ENCODE measurements around the gene COL25A1. TPM values are rescaled to one million over a fixed set of nuclear protein-coding genes. Genes with fewer than 3 reads are reported as not detected.

The COL25A1 gene
- total RNA-seq, 1 experiment from 2014 or later: 8.8 TPM

DNA sequence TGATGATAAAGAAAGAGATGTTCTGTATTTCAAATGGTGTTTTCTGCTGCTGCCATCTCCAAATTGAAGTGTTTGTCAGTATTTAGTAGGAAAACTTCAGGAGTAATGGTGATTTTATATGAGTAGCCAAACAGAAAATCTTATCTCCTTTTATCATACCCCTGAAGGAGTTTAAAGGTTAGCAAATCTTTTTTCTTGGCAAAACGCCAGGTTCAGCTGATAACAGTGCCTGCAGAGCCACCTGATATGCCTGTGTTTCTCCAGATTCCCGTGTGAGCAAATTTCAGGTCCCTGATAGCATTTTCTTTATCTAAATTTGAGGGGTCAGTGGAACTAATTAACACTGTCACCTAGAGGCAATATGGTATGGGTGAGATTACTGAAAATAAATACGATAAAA lies 473.8 kb downstream of the COL25A1 start:
- ChIA-PET CTCF (no interaction called here), POLR2A (ENCODE audit: low non-redundant PET) (no interaction called here)
- no peak for DNase-seq (ENCODE audit: low spot score)
- Histone ChIP-seq H3K27me3 (replicated peaks; ENCODE audit: insufficient read depth, low read depth, low read length, poor library complexity) (no peaks in the 10 kb centered on the region), H3K4me3 (ENCODE audit: low read depth, low read length, poor library complexity, severe bottlenecking) (no peak overlapping the region), H3K9me3 (ENCODE audit: low read depth, low read length, poor library complexity, severe bottlenecking) (no peaks in the 10 kb centered on the region), H3K36me3 (ENCODE audit: insufficient read depth, low read length, poor library complexity, severe bottlenecking) (no peaks in the 10 kb centered on the region), H3K27ac (ENCODE audit: low read depth, low read length, poor library complexity, severe bottlenecking) (no peak overlapping the region), H3K4me1 (ENCODE audit: insufficient read depth, low read length, poor library complexity, severe bottlenecking) (peaks cover 45% of the 10 kb centered on the region)
- TF ChIP-seq EZH2 (IDR thresholded peaks at IDR 0.05; ENCODE audit: borderline replicate concordance, low read depth, low read length, poor library complexity, severe bottlenecking): no peak
- TF ChIP-seq, protein P1, sequence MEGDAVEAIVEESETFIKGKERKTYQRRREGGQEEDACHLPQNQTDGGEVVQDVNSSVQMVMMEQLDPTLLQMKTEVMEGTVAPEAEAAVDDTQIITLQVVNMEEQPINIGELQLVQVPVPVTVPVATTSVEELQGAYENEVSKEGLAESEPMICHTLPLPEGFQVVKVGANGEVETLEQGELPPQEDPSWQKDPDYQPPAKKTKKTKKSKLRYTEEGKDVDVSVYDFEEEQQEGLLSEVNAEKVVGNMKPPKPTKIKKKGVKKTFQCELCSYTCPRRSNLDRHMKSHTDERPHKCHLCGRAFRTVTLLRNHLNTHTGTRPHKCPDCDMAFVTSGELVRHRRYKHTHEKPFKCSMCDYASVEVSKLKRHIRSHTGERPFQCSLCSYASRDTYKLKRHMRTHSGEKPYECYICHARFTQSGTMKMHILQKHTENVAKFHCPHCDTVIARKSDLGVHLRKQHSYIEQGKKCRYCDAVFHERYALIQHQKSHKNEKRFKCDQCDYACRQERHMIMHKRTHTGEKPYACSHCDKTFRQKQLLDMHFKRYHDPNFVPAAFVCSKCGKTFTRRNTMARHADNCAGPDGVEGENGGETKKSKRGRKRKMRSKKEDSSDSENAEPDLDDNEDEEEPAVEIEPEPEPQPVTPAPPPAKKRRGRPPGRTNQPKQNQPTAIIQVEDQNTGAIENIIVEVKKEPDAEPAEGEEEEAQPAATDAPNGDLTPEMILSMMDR (conservative IDR thresholded peaks at IDR 0.05; ENCODE audit: low read depth, low read length): no peak
- BruUV-seq (replicated peaks): no TSS peak
- intact Hi-C loops (cut with micrococcal nuclease; ENCODE audit: unreplicated experiment): no loop called here

DNA sequence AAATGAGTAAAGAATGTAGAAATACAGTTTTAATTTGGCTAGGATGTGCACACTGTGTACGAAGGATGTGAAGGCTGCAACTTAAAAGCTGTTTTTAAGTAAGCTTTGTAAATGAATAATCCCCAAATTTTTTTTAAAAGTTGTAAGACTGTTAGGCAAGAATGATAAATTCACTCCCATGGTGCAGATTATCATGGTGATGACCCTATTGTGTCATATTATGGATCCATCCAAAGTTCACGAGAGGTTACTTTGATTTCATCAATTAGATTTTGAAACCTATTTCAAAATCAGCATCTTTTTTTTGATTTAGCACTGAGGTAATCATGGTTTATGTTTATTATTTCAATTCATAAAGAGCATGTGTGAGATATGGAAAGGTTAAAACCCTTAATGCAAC lies 476.7 kb downstream of the COL25A1 start:
- intact Hi-C loops (cut with micrococcal nuclease; ENCODE audit: unreplicated experiment): no loop called here

DNA sequence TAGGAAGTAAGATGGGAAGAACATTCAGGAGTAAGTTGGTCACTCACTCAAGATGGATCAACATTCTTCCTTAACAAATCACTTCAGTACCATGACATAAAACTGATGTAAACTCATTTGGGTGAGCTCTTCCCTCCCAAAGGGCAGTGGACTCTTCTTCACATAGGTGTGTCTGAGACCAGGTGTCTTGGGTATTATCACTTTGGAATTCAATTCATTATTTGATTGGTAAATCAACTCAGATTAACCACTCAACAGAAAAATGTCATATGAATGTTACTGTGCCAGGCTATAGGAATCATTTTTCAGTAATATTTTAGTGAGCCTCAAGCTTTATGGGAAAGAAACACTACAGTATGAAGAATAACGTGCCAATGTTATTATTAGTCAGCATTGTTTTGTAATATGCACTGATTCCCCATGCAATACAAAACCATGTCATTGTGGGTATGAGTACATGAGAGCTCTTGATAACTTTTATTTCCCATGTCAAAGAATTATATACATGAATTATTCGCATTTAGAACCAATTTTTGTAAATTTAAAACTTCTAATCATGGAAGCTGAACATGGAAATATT lies 481.0 kb downstream of the COL25A1 start:
- ChIA-PET POLR2A (ENCODE audit: low non-redundant PET) (no interaction called here), CTCF (interaction anchor here (0.6 kb wide), 2 partner anchors 15 to 745 kb away, joined by 3 to 5 read pairs; no protein-coding TSS in a partner anchor)
- Histone ChIP-seq H3K36me3 (ENCODE audit: insufficient read depth, low read length, poor library complexity, severe bottlenecking) (no peaks in the 10 kb centered on the region), H3K27me3 (replicated peaks; ENCODE audit: insufficient read depth, low read depth, low read length, poor library complexity) (no peaks in the 10 kb centered on the region), H3K4me3 (ENCODE audit: low read depth, low read length, poor library complexity, severe bottlenecking) (no peak overlapping the region), H3K9me3 (ENCODE audit: low read depth, low read length, poor library complexity, severe bottlenecking) (no peaks in the 10 kb centered on the region), H3K27ac (ENCODE audit: low read depth, low read length, poor library complexity, severe bottlenecking) (no peak overlapping the region), H3K4me1 (ENCODE audit: insufficient read depth, low read length, poor library complexity, severe bottlenecking) (peaks cover 4% of the 10 kb centered on the region)
- intact Hi-C loops (cut with micrococcal nuclease; ENCODE audit: unreplicated experiment): no loop called here
- no TSS peak for BruUV-seq (replicated peaks)
- TF ChIP-seq EZH2 (IDR thresholded peaks at IDR 0.05; ENCODE audit: borderline replicate concordance, low read depth, low read length, poor library complexity, severe bottlenecking): no peak
- TF ChIP-seq, protein P1 (conservative IDR thresholded peaks at IDR 0.05; ENCODE audit: low read depth, low read length): no peak
- DNase-seq (ENCODE audit: low spot score): no peak

More for the DNA sequence above, 476.7 kb downstream of the COL25A1 start:
- ChIA-PET POLR2A (ENCODE audit: low non-redundant PET) (no interaction called here), CTCF (no interaction called here)
- Histone ChIP-seq H3K27ac (ENCODE audit: low read depth, low read length, poor library complexity, severe bottlenecking) (no peak overlapping the region), H3K27me3 (replicated peaks; ENCODE audit: insufficient read depth, low read depth, low read length, poor library complexity) (no peaks in the 10 kb centered on the region), H3K4me1 (ENCODE audit: insufficient read depth, low read length, poor library complexity, severe bottlenecking) (peaks cover 21% of the 10 kb centered on the region), H3K9me3 (ENCODE audit: low read depth, low read length, poor library complexity, severe bottlenecking) (no peaks in the 10 kb centered on the region), H3K4me3 (ENCODE audit: low read depth, low read length, poor library complexity, severe bottlenecking) (no peak overlapping the region), H3K36me3 (ENCODE audit: insufficient read depth, low read length, poor library complexity, severe bottlenecking) (no peaks in the 10 kb centered on the region)
- no peak for TF ChIP-seq EZH2 (IDR thresholded peaks at IDR 0.05; ENCODE audit: borderline replicate concordance, low read depth, low read length, poor library complexity, severe bottlenecking)
- TF ChIP-seq, protein P1 (conservative IDR thresholded peaks at IDR 0.05; ENCODE audit: low read depth, low read length): no peak
- DNase-seq (ENCODE audit: low spot score): no peak
- BruUV-seq (replicated peaks): no TSS peak
